GM21737 (cell line): ENCODE measurements around the gene PRAMEF12.
"Not testable (repeated sequence)": the region's sequence is repeated elsewhere in the genome, so short reads cannot be mapped to it uniquely, and the experiment has no call there.

Experiments used
- ATAC-seq: cut with Tn5 transposase; IDR thresholded peaks from one replicate; pipeline ENCODE4 v1.9.1; 2021; ENCODE audit warnings: mild to moderate bottlenecking, moderate library complexity; ENCODE audit not compliant: unreplicated experiment

The PRAMEF12 gene

GRCh38 chr1:12769976-12770505 lies 3.5 kb upstream of the PRAMEF12 start:
- ATAC-seq: no peak

- ATAC-seq: no peak
Observed at GRCh38 chr1:12770620-12771019, 2.9 kb upstream of the PRAMEF12 start.

- no peak for ATAC-seq
Observed at GRCh38 chr1:12771186-12771585, 2.4 kb upstream of the PRAMEF12 start.

- no peak for ATAC-seq
Observed at GRCh38 chr1:12772520-12772919, 1.0 kb upstream of the PRAMEF12 start.

- ATAC-seq: no peak
Observed at GRCh38 chr1:12774801-12775345, 1.3 kb downstream of the PRAMEF12 start.

- no peak for ATAC-seq
Observed at GRCh38 chr1:12775443-12775842, 1.9 kb downstream of the PRAMEF12 start.

GRCh38 chr1:12776801-12777557 lies 3.4 kb downstream of the PRAMEF12 start:
- ATAC-seq: no peak

- ATAC-seq: no peak
Observed at GRCh38 chr1:12778061-12778460, 4.5 kb downstream of the PRAMEF12 start.

GRCh38 chr1:12778907-12779306 lies 5.4 kb downstream of the PRAMEF12 start:
- ATAC-seq: no peak

GRCh38 chr1:12781488-12781887 lies 8.0 kb downstream of the PRAMEF12 start:
- ATAC-seq: not testable (repeated sequence)

GRCh38 chr1:12783783-12784182 lies 10.2 kb downstream of the PRAMEF12 start:
- not testable (repeated sequence) for ATAC-seq

GRCh38 chr1:12784729-12785128 lies 11.2 kb downstream of the PRAMEF12 start:
- not testable (repeated sequence) for ATAC-seq

GRCh38 chr1:12791097-12791496 lies 17.6 kb downstream of the PRAMEF12 start, which contains the start of gene PRAMEF1:
Gene PRAMEF1 (plus strand): TSS chr1:12791397. CDS start chr1:12793228, 1,831 bp downstream.
- ATAC-seq: not testable (repeated sequence)

- ATAC-seq: no peak
Observed at GRCh38 chr1:12798911-12799310, 25.4 kb downstream of the PRAMEF12 start.

GRCh38 chr1:12799730-12800129 lies 26.2 kb downstream of the PRAMEF12 start:
- ATAC-seq: no peak

- no peak for ATAC-seq
Observed at GRCh38 chr1:12809933-12810332, 36.4 kb downstream of the PRAMEF12 start.

GRCh38 chr1:12810691-12811408 lies 37.3 kb downstream of the PRAMEF12 start:
- no peak for ATAC-seq

- ATAC-seq: no peak
Observed at GRCh38 chr1:12811409-12811784, 37.9 kb downstream of the PRAMEF12 start.

- not testable (repeated sequence) for ATAC-seq
Observed at GRCh38 chr1:12819061-12819460, 45.5 kb downstream of the PRAMEF12 start.
